ENCODE data around the gene PROB1.

The PROB1 gene

DNA sequence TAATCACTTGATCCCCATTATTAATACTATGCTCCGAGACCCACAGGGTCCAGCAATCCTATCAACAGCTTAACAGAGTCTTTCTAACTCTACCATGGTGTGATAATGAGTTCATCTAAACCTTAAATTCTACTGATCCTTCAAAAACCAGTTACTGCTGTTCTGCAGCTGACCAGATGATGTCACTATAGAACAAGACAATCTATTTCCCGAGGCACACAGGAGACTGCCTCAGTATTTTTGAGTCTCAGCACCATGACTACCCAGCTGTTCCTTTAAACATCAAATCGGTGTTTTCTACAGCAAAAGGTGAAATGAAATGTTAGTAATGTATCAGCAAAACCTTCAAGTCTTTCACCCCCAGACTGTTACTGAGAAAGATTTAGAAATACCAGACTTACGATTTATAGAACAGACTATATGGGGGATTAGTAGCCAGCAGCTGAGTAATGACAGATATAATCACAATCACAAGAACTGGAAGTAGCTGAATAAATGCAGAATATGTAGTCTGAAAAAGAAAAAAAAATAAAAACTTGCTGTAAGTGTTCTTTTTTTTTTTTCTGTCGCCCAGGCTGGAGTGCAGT is 27.5 kb upstream of the PROB1 start:
- Histone ChIP-seq H3K9me3 (ENCODE audit: control insufficient read depth, low read depth, low read length) (no peaks in the 10 kb centered on the region), H3K36me3 (ENCODE audit: control insufficient read depth, low read depth, low read length) (peaks cover 41% of the 10 kb centered on the region), H3K4me3 (ENCODE audit: low read length) (no peak overlapping the region), H3K27me3 (ENCODE audit: control insufficient read depth, insufficient read depth, low read length) (no peaks in the 10 kb centered on the region), H3K27ac (ENCODE audit: low read length) (no peak overlapping the region), H3K4me1 (ENCODE audit: control insufficient read depth, low read depth, low read length) (peaks cover 9% of the 10 kb centered on the region), H3K9ac (ENCODE audit: low read length) (no peak overlapping the region)

GRCh38 chr5:139419226-139420192 is 24.6 kb upstream of the PROB1 start:
- Histone ChIP-seq H3K4me1 (ENCODE audit: control insufficient read depth, low read depth, low read length) (peaks cover 9% of the 10 kb centered on the region), H3K27me3 (ENCODE audit: control insufficient read depth, insufficient read depth, low read length) (no peaks in the 10 kb centered on the region), H3K27ac (ENCODE audit: low read length) (no peak overlapping the region), H3K36me3 (ENCODE audit: control insufficient read depth, low read depth, low read length) (peaks cover 27% of the 10 kb centered on the region), H3K4me3 (ENCODE audit: low read length) (no peak overlapping the region), H3K9me3 (ENCODE audit: control insufficient read depth, low read depth, low read length) (no peaks in the 10 kb centered on the region), H3K9ac (ENCODE audit: low read length) (no peak overlapping the region)

- Histone ChIP-seq H3K27me3 (ENCODE audit: control insufficient read depth, insufficient read depth, low read length) (no peaks in the 10 kb centered on the region), H3K9me3 (ENCODE audit: control insufficient read depth, low read depth, low read length) (no peaks in the 10 kb centered on the region), H3K4me3 (ENCODE audit: low read length) (no peak overlapping the region), H3K36me3 (ENCODE audit: control insufficient read depth, low read depth, low read length) (peaks cover 24% of the 10 kb centered on the region), H3K4me1 (ENCODE audit: control insufficient read depth, low read depth, low read length) (peaks cover 9% of the 10 kb centered on the region), H3K9ac (ENCODE audit: low read length) (no peak overlapping the region), H3K27ac (ENCODE audit: low read length) (no peak overlapping the region)
Observed at GRCh38 chr5:139418793-139419192, 23.9 kb upstream of the PROB1 start.

DNA sequence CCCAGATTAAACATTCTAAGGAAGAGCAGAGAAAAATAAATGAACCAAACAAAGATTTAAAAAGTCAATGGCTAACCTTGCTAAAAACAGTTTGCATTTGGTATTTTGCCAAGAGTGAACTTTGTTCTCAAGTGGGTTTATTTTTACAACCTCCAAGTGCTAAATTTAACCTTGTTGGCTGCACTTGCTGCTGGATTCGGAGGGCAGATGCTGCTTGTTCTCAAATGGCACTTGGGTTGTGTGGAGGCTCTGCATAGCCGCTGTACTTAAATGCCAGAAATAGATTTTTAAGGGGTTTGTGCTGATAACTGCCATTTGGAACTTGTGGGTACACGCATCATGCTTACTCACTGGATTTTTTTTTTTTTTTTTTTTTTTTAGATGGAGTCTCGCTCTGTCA is 22.3 kb upstream of the PROB1 start:
- Histone ChIP-seq H3K27ac (ENCODE audit: low read length) (no peak overlapping the region), H3K4me1 (ENCODE audit: control insufficient read depth, low read depth, low read length) (peaks cover 9% of the 10 kb centered on the region), H3K9ac (ENCODE audit: low read length) (no peak overlapping the region), H3K4me3 (ENCODE audit: low read length) (no peak overlapping the region), H3K36me3 (ENCODE audit: control insufficient read depth, low read depth, low read length) (peaks cover 20% of the 10 kb centered on the region), H3K27me3 (ENCODE audit: control insufficient read depth, insufficient read depth, low read length) (no peaks in the 10 kb centered on the region), H3K9me3 (ENCODE audit: control insufficient read depth, low read depth, low read length) (no peaks in the 10 kb centered on the region)

- no peaks in the 10 kb centered on the region for H3K9me3 ChIP-seq (ENCODE audit: control insufficient read depth, low read depth, low read length)
- H3K4me1 ChIP-seq (ENCODE audit: control insufficient read depth, low read depth, low read length): peaks cover 9% of the 10 kb centered on the region
- H3K4me3 ChIP-seq (ENCODE audit: low read length): no peak overlapping the region
- peaks cover 20% of the 10 kb centered on the region for H3K36me3 ChIP-seq (ENCODE audit: control insufficient read depth, low read depth, low read length)
- H3K27me3 ChIP-seq (ENCODE audit: control insufficient read depth, insufficient read depth, low read length): no peaks in the 10 kb centered on the region
- H3K27ac ChIP-seq (ENCODE audit: low read length): no peak overlapping the region
- no peak overlapping the region for H3K9ac ChIP-seq (ENCODE audit: low read length)
Observed at GRCh38 chr5:139416651-139417050, 21.7 kb upstream of the PROB1 start.

- H3K27me3 ChIP-seq (ENCODE audit: control insufficient read depth, insufficient read depth, low read length): no peaks in the 10 kb centered on the region
- H3K4me3 ChIP-seq (ENCODE audit: low read length): no peak overlapping the region
- H3K9me3 ChIP-seq (ENCODE audit: control insufficient read depth, low read depth, low read length): no peaks in the 10 kb centered on the region
- H3K9ac ChIP-seq (ENCODE audit: low read length): no peak overlapping the region
- H3K36me3 ChIP-seq (ENCODE audit: control insufficient read depth, low read depth, low read length): peaks cover 21% of the 10 kb centered on the region
- peaks cover 9% of the 10 kb centered on the region for H3K4me1 ChIP-seq (ENCODE audit: control insufficient read depth, low read depth, low read length)
- no peak overlapping the region for H3K27ac ChIP-seq (ENCODE audit: low read length)
Observed at GRCh38 chr5:139415869-139416268, 21.0 kb upstream of the PROB1 start.

DNA sequence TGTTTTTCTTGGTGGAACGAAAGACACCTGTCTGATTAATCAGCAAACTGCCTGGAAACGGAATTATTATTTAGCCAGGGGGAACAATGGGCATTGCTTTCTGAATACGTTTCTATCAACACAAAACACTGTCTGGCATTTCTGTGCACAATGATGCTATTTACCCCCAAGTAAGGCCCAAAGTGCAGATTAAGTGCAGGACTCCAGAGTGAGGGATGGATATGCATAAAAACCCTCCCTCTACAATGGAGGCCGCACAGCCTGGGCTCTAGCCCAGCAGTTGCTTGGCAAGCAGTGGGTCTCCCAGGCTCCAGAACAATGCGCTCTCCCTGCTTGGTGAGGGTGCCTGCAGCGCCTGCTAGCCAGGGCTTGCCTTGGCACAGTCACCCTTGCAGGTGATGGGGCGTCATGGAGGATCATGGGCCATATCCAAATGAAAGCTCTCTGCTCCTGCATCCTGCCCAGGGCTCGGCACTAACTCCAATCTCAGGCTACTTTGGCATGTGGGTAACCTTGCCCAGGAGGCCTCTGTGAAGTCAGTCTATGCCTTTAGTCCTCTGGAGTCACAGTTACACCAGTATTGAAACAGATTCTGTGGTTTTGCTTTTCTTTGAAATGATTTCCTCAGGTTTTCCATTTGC is 20.4 kb upstream of the PROB1 start:
- Histone ChIP-seq H3K9me3 (ENCODE audit: control insufficient read depth, low read depth, low read length) (no peaks in the 10 kb centered on the region), H3K27me3 (ENCODE audit: control insufficient read depth, insufficient read depth, low read length) (no peaks in the 10 kb centered on the region), H3K4me3 (ENCODE audit: low read length) (no peak overlapping the region), H3K27ac (ENCODE audit: low read length) (no peak overlapping the region), H3K4me1 (ENCODE audit: control insufficient read depth, low read depth, low read length) (peaks cover 9% of the 10 kb centered on the region), H3K36me3 (ENCODE audit: control insufficient read depth, low read depth, low read length) (peaks cover 21% of the 10 kb centered on the region), H3K9ac (ENCODE audit: low read length) (no peak overlapping the region)

- Histone ChIP-seq H3K4me3 (ENCODE audit: low read length) (no peak overlapping the region), H3K36me3 (ENCODE audit: control insufficient read depth, low read depth, low read length) (peaks cover 21% of the 10 kb centered on the region), H3K27me3 (ENCODE audit: control insufficient read depth, insufficient read depth, low read length) (no peaks in the 10 kb centered on the region), H3K27ac (ENCODE audit: low read length) (no peak overlapping the region), H3K4me1 (ENCODE audit: control insufficient read depth, low read depth, low read length) (peaks cover 4% of the 10 kb centered on the region), H3K9me3 (ENCODE audit: control insufficient read depth, low read depth, low read length) (no peaks in the 10 kb centered on the region), H3K9ac (ENCODE audit: low read length) (no peak overlapping the region)
Observed at GRCh38 chr5:139414581-139415130, 19.8 kb upstream of the PROB1 start.

GRCh38 chr5:139413963-139414362 is 19.1 kb upstream of the PROB1 start:
- H3K9me3 ChIP-seq (ENCODE audit: control insufficient read depth, low read depth, low read length): no peaks in the 10 kb centered on the region
- no peak overlapping the region for H3K9ac ChIP-seq (ENCODE audit: low read length)
- H3K27ac ChIP-seq (ENCODE audit: low read length): no peak overlapping the region
- H3K27me3 ChIP-seq (ENCODE audit: control insufficient read depth, insufficient read depth, low read length): no peaks in the 10 kb centered on the region
- peaks cover 17% of the 10 kb centered on the region for H3K36me3 ChIP-seq (ENCODE audit: control insufficient read depth, low read depth, low read length)
- no peak overlapping the region for H3K4me3 ChIP-seq (ENCODE audit: low read length)
- H3K4me1 ChIP-seq (ENCODE audit: control insufficient read depth, low read depth, low read length): no peaks in the 10 kb centered on the region

DNA sequence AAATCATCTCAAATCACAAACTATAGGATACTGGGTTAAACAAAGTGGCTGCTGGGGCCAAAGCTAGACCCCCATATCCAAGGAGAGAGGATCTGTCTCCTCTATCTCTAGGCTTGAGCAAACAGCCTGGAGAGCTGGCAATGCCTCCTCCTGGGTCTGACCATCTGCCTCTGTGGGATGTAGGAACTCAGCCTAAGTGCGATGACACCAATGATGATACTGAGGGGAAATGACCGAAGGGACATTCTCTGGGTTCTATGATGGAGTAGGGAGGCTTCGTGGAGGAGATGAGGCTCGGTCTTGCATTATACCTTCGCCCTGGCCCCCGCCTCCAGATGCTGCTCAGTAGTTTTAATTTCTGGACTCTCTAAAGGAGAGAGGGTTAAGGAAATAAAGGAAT is 18.2 kb upstream of the PROB1 start:
- Histone ChIP-seq H3K4me3 (ENCODE audit: low read length) (no peak overlapping the region), H3K9me3 (ENCODE audit: control insufficient read depth, low read depth, low read length) (no peaks in the 10 kb centered on the region), H3K9ac (ENCODE audit: low read length) (no peak overlapping the region), H3K4me1 (ENCODE audit: control insufficient read depth, low read depth, low read length) (no peaks in the 10 kb centered on the region), H3K27me3 (ENCODE audit: control insufficient read depth, insufficient read depth, low read length) (no peaks in the 10 kb centered on the region), H3K27ac (ENCODE audit: low read length) (no peak overlapping the region), H3K36me3 (ENCODE audit: control insufficient read depth, low read depth, low read length) (peaks cover 11% of the 10 kb centered on the region)

GRCh38 chr5:139410993-139411828 is 16.3 kb upstream of the PROB1 start:
- no peak overlapping the region for H3K9ac ChIP-seq (ENCODE audit: low read length)
- no peaks in the 10 kb centered on the region for H3K9me3 ChIP-seq (ENCODE audit: control insufficient read depth, low read depth, low read length)
- no peaks in the 10 kb centered on the region for H3K4me1 ChIP-seq (ENCODE audit: control insufficient read depth, low read depth, low read length)
- no peak overlapping the region for H3K27ac ChIP-seq (ENCODE audit: low read length)
- H3K4me3 ChIP-seq (ENCODE audit: low read length): no peak overlapping the region
- H3K27me3 ChIP-seq (ENCODE audit: control insufficient read depth, insufficient read depth, low read length): no peaks in the 10 kb centered on the region
- H3K36me3 ChIP-seq (ENCODE audit: control insufficient read depth, low read depth, low read length): peaks cover 8% of the 10 kb centered on the region
